ENCODE data around the gene ZNF236. TPM values are rescaled to one million over a fixed set of nuclear protein-coding genes. Genes with fewer than 3 reads are reported as not detected.

The ZNF236 gene
- total RNA-seq, 1 donor from 2014 or later: 9.9 TPM

GRCh38 chr18:76821356-76821874 lies 942 bp upstream of the ZNF236 start:
- DNase-seq (ENCODE audit: low read depth): no peak
- TF ChIP-seq CTCF (conservative IDR thresholded peaks at IDR 0.05; ENCODE audit: low read depth, low read length): no peak
- H3K4me3 ChIP-seq (ENCODE audit: low read depth, low read length): peak overlapping the region; percentile 81

DNA sequence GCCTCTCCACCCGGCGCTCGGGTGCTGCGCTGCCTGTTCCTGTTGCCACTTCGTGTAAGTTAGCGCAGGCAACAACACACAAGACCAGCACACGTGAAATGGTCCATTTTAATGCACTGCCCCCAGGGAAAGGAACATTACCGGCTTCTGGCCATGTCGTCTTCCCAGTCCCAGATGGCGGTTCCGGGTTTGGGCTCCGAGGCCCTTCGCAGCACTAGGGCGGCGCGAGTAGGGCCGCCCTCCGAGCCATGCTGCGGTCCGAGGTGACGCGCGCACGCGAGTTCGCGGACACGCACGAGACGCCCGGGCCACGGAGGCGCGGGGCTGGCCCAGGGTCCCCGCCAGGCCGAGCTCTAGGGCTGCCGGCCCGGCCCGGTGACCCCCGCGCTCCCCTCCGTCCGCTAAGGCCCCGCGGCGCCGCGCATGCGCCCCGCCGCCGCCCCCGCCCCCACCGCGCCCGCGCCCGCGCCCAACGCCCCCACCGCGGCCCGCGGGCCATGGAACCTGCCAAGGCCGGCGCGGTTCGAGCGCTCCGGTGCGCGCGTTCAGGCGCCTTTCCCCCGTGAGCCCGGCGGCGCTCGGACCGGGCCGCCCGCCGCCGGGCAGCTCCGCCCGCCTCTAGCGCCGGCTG lies 367 bp upstream of the ZNF236 start:
- DNase-seq (ENCODE audit: low read depth): no peak
- H3K4me3 ChIP-seq (ENCODE audit: low read depth, low read length): peak overlapping the region; percentile 81
- no peak for TF ChIP-seq CTCF (conservative IDR thresholded peaks at IDR 0.05; ENCODE audit: low read depth, low read length)

DNA sequence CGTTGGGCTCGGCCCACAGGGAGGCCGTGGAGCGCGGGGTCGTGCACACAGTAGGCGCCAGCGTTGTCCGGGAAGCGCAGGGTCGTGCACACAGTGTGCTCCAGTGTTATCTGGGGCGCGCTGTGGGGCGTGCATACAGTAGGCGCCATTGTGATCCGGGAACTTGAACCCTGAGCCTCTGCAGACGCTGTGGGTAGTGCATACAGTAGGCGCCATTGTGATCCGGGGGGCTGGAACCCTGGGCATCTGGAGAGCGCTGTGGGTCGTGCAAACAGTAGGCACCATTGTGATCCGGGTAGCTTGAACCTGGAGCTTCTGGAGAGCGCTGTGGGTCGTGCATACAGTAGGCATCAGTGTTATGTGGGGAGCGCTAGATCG lies 793 bp downstream of the ZNF236 start:
- DNase-seq (ENCODE audit: low read depth): no peak
- H3K4me3 ChIP-seq (ENCODE audit: low read depth, low read length): peak overlapping the region; percentile 86
- no peak for TF ChIP-seq CTCF (conservative IDR thresholded peaks at IDR 0.05; ENCODE audit: low read depth, low read length)

- TF ChIP-seq CTCF (conservative IDR thresholded peaks at IDR 0.05; ENCODE audit: low read depth, low read length): no peak
- peak overlapping the region; percentile 86 for H3K4me3 ChIP-seq (ENCODE audit: low read depth, low read length)
- no peak for DNase-seq (ENCODE audit: low read depth)
Measured at GRCh38 chr18:76823587-76824011, 1.2 kb downstream of the ZNF236 start.

DNA sequence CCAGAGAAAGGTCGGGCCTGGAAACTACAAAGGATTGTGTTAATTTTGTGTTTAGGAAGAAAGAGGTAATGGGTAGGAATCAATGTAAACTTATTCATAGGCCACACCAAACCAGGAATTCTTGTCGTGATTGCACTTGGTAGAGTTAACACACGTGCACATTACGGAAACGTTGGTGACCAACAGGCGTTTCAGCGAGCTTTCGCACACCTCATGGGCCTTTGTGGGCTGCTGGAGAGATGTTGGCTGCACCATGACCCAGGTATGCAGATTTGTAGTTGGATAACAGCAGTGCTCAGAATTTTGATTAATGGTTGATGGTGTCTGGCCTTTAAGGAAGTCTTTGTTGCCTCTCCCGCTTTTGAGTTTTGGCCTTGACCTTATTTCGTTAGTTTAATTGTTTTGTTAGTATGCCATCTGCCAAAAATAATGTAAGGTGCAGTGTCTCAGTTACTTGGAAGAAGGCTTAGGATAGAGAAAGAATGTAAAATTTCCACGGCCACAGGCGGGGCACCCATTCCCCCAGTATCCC lies 1.9 kb downstream of the ZNF236 start:
- H3K4me3 ChIP-seq (ENCODE audit: low read depth, low read length): peak overlapping the region; percentile 86
- no peak for TF ChIP-seq CTCF (conservative IDR thresholded peaks at IDR 0.05; ENCODE audit: low read depth, low read length)
- DNase-seq (ENCODE audit: low read depth): no peak

DNA sequence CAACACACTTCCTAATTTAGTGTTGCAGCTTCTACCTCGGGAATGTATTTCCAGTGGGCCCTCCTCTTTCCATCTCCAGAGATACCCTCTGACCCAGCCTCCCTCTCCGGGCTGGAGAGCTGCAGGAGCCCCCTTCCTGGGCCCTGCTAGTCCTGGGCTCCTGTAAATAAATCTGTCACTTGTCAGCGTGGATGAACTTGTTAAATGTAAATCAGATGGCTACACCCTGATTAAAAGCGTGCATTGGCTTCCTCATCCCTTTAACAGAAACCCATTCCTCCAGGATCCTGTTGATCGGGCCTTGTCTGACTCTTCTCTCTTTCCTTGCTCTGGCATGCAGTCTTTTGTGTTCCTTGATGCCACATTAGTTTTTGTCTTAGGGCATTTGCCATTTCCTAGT lies 2.4 kb downstream of the ZNF236 start:
- no peak for DNase-seq (ENCODE audit: low read depth)
- H3K4me3 ChIP-seq (ENCODE audit: low read depth, low read length): no peak overlapping the region
- TF ChIP-seq CTCF (conservative IDR thresholded peaks at IDR 0.05; ENCODE audit: low read depth, low read length): no peak

All from epithelial cell of proximal tubule (primary cell).